GM12878 (cell line): Measurements from ENCODE around the gene MAN1B1. TPM values are rescaled to one million over a fixed set of nuclear protein-coding genes. Genes with fewer than 3 reads are reported as not detected.

Experiments used
- ATAC-seq: fragments of 200-7000 bp; cut with Tn5 transposase; 3 replicates; pipeline ENCODE4 v1.9.1; 2020; ENCODE audit warnings: mild to moderate bottlenecking, moderate library complexity
- BruUV-seq: library from RNA; stranded (reverse); fragments of 400-500 nt; replicated peaks from 2 replicates; lab custom pipeline; 2021; lab: Mats Ljungman, UMichigan
- CTCF ChIA-PET: fragments of 300-600 bp; sonication (Branson Sonifier 250); formaldehyde crosslinking; extraction: SDS; loops from one replicate; lab custom pipeline; 2021; ENCODE audit warnings: inconsistent platforms; lab: Yijun Ruan, JAX
- POLR2A ChIA-PET: fragments of 350-600 bp; formaldehyde crosslinking; extraction: SDS; loops from one replicate; lab custom pipeline; 2021; ENCODE audit warnings: inconsistent platforms; lab: Charles Lee
- RAD21 ChIA-PET: fragments of 300-600 bp; sonication (Branson Sonifier 250); formaldehyde crosslinking; loops from one replicate; lab custom pipeline; 2023; ENCODE audit warnings: antibody characterized with exemption; ENCODE audit not compliant: unreplicated experiment; lab: Charles Lee
- SMC1A ChIA-PET: fragments of 300-600 bp; sonication (Branson Sonifier 250); formaldehyde crosslinking; loops from one replicate; lab custom pipeline; 2023; ENCODE audit not compliant: unreplicated experiment, uncharacterized antibody; lab: Charles Lee
- DNase-seq: peaks from one replicate; pipeline ENCODE4 v3.0.0-alpha.2; 2011; ENCODE audit warnings: low read depth, low spot score
- FAIRE-seq: peaks from 3 replicates; lab custom pipeline; 2011; peaks lifted over from hg19 to GRCh38; lab: Jason Lieb, UNC
- H2AFZ ChIP-seq: 2 replicates; pipeline ENCODE4 v1.6.0; 2011; ENCODE audit warnings: low read depth, low read length, control low read depth; ENCODE audit not compliant: control insufficient read depth
- H3K27ac ChIP-seq: 2 replicates; pipeline ENCODE4 v1.5.1; 2011; ENCODE audit warnings: control low read depth; ENCODE audit not compliant: control insufficient read depth, insufficient read depth
- H3K27me3 ChIP-seq, 2 experiments: replicated peaks in 1 of 2; 2 replicates each; pipeline versions ENCODE4 v1.6.0 to v1.6.1; 2011; ENCODE audit warnings: low read length in 1 of 2; ENCODE audit not compliant: control insufficient read depth in 2 of 2, insufficient read depth in 2 of 2
- H3K36me3 ChIP-seq, 2 experiments: 2 replicates each; pipeline ENCODE4 v1.5.1; 2011; ENCODE audit warnings: low read length in 1 of 2; ENCODE audit not compliant: control insufficient read depth in 2 of 2, insufficient read depth in 2 of 2
- H3K4me1 ChIP-seq: 2 replicates; pipeline ENCODE4 v1.6.1; 2011; ENCODE audit warnings: mild to moderate bottlenecking, low read length, moderate library complexity, mixed read lengths; ENCODE audit not compliant: control insufficient read depth, insufficient read depth
- H3K4me2 ChIP-seq: 2 replicates; pipeline ENCODE4 v1.6.0; 2011; ENCODE audit warnings: control low read depth; ENCODE audit not compliant: control insufficient read depth, insufficient read depth
- H3K4me3 ChIP-seq: fragments of 200-600 bp; sonication (generic); 2 replicates; pipeline ENCODE4 v1.5.1; 2016
- H3K79me2 ChIP-seq: 2 replicates; pipeline ENCODE4 v1.6.0; 2011; ENCODE audit warnings: low read length; ENCODE audit not compliant: control insufficient read depth, insufficient read depth
- H3K9ac ChIP-seq: 2 replicates; pipeline ENCODE4 v1.8.0; 2011; ENCODE audit warnings: low read length, control low read depth, mixed read lengths; ENCODE audit not compliant: control insufficient read depth, insufficient read depth
- H3K9me3 ChIP-seq: replicated peaks from 3 replicates; pipeline ENCODE4 v1.5.1; 2011; ENCODE audit warnings: mild to moderate bottlenecking, low read length; ENCODE audit not compliant: control insufficient read depth, insufficient read depth
- H4K20me1 ChIP-seq: 2 replicates; pipeline ENCODE4 v1.6.0; 2011; ENCODE audit not compliant: control insufficient read depth, insufficient read depth
- BRCA1 ChIP-seq: IDR thresholded peaks from 2 replicates; pipeline ENCODE4 v1.6.1; 2011; ENCODE audit warnings: low read depth, low read length, improper control_type of control experiment
- EGR1 ChIP-seq, 2 experiments: IDR thresholded peaks; 1 replicate in 1 of 2; 2 replicates in 1 of 2; pipeline ENCODE4 v1.6.1; 2011 to 2012; ENCODE audit warnings: low read depth in 2 of 2, low read length in 2 of 2, borderline replicate concordance in 1 of 2, mild to moderate bottlenecking in 1 of 2, moderate library complexity in 1 of 2
- FOXM1 ChIP-seq: IDR thresholded peaks from 2 replicates; pipeline ENCODE4 v1.6.1; 2012; ENCODE audit warnings: low read depth, mild to moderate bottlenecking, inconsistent platforms, low read length, moderate library complexity
- LARP7 ChIP-seq: fragments of 450-650 bp; IDR thresholded peaks from 2 replicates; pipeline ENCODE4 v1.6.1; 2017; ENCODE audit warnings: mild to moderate bottlenecking
- MEF2A ChIP-seq: IDR thresholded peaks from 2 replicates; pipeline ENCODE4 v1.6.1; 2011; ENCODE audit warnings: low read depth, mild to moderate bottlenecking, low read length, moderate library complexity; ENCODE audit not compliant: insufficient read depth
- MXI1 ChIP-seq: fragments of 150-350 bp; IDR thresholded peaks from 2 replicates; pipeline ENCODE4 v1.6.1; 2011; ENCODE audit warnings: low read depth, mild to moderate bottlenecking, inconsistent platforms, low read length, improper control_type of control experiment
- NFYB ChIP-seq: IDR thresholded peaks from 2 replicates; pipeline ENCODE4 v1.6.1; 2011; ENCODE audit warnings: low read depth, mild to moderate bottlenecking, low read length, improper control_type of control experiment, moderate library complexity; ENCODE audit not compliant: insufficient read depth
- RAD51 ChIP-seq: fragments of 450-650 bp; IDR thresholded peaks from 2 replicates; pipeline ENCODE4 v1.6.1; 2016; ENCODE audit warnings: moderate library complexity, mild to moderate bottlenecking, inconsistent platforms
- RCOR1 ChIP-seq: conservative IDR thresholded peaks from 2 replicates; pipeline ENCODE4 v1.6.1; 2012; ENCODE audit warnings: low read depth, low read length, improper control_type of control experiment
- RUNX3 ChIP-seq: IDR thresholded peaks from 2 replicates; pipeline ENCODE4 v1.6.1; 2012; ENCODE audit warnings: low read length, inconsistent platforms
- SIN3A ChIP-seq: IDR thresholded peaks from 2 replicates; pipeline ENCODE4 v1.6.1; 2012; ENCODE audit warnings: low read depth, low read length, improper control_type of control experiment
- SRF ChIP-seq, 2 experiments: IDR thresholded peaks; 2 replicates each; pipeline ENCODE4 v1.6.1; 2011; ENCODE audit warnings: low read depth in 2 of 2, low read length in 2 of 2, mild to moderate bottlenecking in 1 of 2, moderate library complexity in 1 of 2
- ZNF217 ChIP-seq: fragments of 450-650 bp; IDR thresholded peaks from 2 replicates; pipeline ENCODE4 v1.6.1; 2017; ENCODE audit warnings: antibody characterized with exemption, mild to moderate bottlenecking
- WGBS: methylation state at CpG from one replicate; pipeline ENCODE4 v1.1.6; 2016; ENCODE audit warnings: low lambda C conversion rate; ENCODE audit not compliant: insufficient replicate concordance, insufficient coverage; ENCODE audit errors: missing lambda C conversion rate; 5-methylcytosine and 5-hydroxymethylcytosine counted together
- in situ Hi-C: fragments of 300-500 bp; cut with MboI; formaldehyde crosslinking; loops from 9 replicates; pipeline ENCODE4 v1.14.3; 2018; ENCODE audit warnings: mixed read lengths
- intact Hi-C: fragments of 100-400 bp; cut with micrococcal nuclease; formaldehyde crosslinking; loops from one replicate; pipeline ENCODE4 v1.14.2; 2022; ENCODE audit not compliant: unreplicated experiment
- polyA plus RNA-seq, 11 experiments: library from polyadenylated mRNA; depleted of rRNA in 4 of 11; unstranded in 6 of 11; stranded (reverse) in 5 of 11; fragments of >200 nt; fragmentation: Nextera tagmentation in 4 of 11; fragmentation: Illumina TruSeq in 1 of 11; extraction: Ambion mirVana in 4 of 11; extraction: Trizol in 1 of 11; gene quantifications; 1 replicate in 1 of 11; 2 replicates in 10 of 11; pipeline versions ENCODE4 v1.2.1 to v1.2.3, GENCODE V29; 2011 to 2016; ENCODE audit warnings: inconsistent platforms in 2 of 11, missing spikeins in 2 of 11, low read depth in 1 of 11
- total RNA-seq, 4 experiments: library from RNA; depleted of rRNA in 3 of 4; stranded (reverse); fragments of >200 nt in 3 of 4; fragmentation: Illumina TruSeq in 1 of 4; extraction: Trizol in 1 of 4; gene quantifications; 2 replicates each; pipeline versions ENCODE4 v1.2.1 to v1.2.3, GENCODE V29; 2013 to 2021
- TF ChIP-seq, protein P1 (sequence below): IDR thresholded peaks from 2 replicates; pipeline ENCODE4 v1.6.1; 2012; ENCODE audit warnings: low read depth, low read length, improper control_type of control experiment
- TF ChIP-seq, protein P2 (sequence below): fragments of 450-650 bp; IDR thresholded peaks from 2 replicates; pipeline ENCODE4 v1.6.1; 2017; ENCODE audit warnings: mild to moderate bottlenecking, moderate library complexity
- TF ChIP-seq, protein P3 (sequence below): fragments of 450-650 bp; IDR thresholded peaks from 2 replicates; pipeline ENCODE4 v1.6.1; 2016; ENCODE audit warnings: mild to moderate bottlenecking

Gene MAN1B1
- total and polyA plus RNA-seq, 10 of the 15 experiments (the other 5 are each of a cell fraction or from before 2014, with no cell fraction given) = 0.71 to 34.1 (median 22.7) TPM

DNA sequence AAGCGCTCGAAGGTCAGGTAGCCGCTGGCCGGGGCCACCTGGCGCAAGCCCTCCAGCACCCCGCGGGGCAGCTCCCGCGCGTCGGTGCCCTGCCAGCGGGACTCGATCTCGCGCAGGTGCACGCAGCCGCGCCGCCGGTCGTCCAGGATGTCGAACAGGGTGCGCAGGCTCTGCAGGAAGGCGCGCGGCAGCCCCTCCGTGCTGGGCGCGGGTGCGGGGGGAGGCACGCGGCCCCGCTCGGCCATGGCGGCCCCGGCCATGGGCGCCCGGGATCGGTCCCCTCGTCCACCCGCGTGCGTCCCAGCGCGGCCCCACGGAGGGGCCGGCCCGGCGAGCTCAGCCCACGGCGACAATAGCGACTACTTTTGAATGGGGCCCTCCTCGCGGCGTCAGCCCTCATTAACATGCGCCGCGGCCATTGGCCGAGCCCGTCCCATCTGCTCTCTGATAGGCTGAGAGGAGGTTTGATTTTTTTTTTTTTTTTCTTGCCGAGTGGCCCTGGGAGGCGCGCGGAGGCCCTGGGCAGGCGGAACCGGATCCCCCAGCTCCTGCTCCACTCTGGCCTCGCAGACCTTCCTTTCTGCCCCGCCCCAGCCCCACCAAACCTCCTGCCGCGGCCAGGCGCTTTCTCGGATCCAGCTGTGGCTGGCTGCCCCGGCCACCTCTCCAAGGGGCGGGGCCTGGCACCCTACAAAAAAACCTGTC is 16.4 kb upstream of the MAN1B1 start, which contains the start of gene SAPCD2:
SAPCD2 (minus strand) TSS at position 357 of the 705 bp plus-strand sequence; CDS start at position 260, 97 bp downstream.
- SMC1A ChIA-PET = interaction anchor here (1.1 to 7.2 kb wide), 5 partner anchors 11 to 35 kb away, joined by 3 to 30 read pairs (median 6); partner anchors contain the start of gene MAN1B1
- RAD21 ChIA-PET = interaction anchor here (0.6 to 5.0 kb wide), 13 partner anchors 13 to 369 kb away, joined by 3 to 24 read pairs (median 6); partner anchors contain the start of genes FUT7, MAN1B1 and RNF224
- Histone ChIP-seq H3K4me3 (peak within 1 kb of the TSS; percentile 80), H3K36me3 (no peaks in the 10 kb centered on the region; a peak in 1 of 4 replicates), H3K9ac (peak within 1 kb of the TSS; percentile 69), H3K27me3 (no peaks in the 10 kb centered on the region), H3K9me3 (no peaks in the 10 kb centered on the region), H3K27ac (peak within 1 kb of the TSS; percentile 70), H3K79me2 (peaks cover 7% of the 10 kb centered on the region), H3K4me1 (peaks cover 33% of the 10 kb centered on the region), H2AFZ (peak within 1 kb of the TSS; percentile 54), H4K20me1 (no peaks in the 10 kb centered on the region), H3K4me2 (peak within 1 kb of the TSS; percentile 98)
- FAIRE-seq (peak; percentile 65), ATAC-seq (peak; percentile 88), DNase-seq (no peak)
- no TSS peak for BruUV-seq
- CTCF ChIA-PET = interaction anchor here (0.7 to 7.9 kb wide), 13 partner anchors 10 to 278 kb away, joined by 3 to 80 read pairs (median 7); partner anchors contain the start of genes CYSRT1, MAN1B1 and RNF208
- in situ Hi-C loops (no loop called here), intact Hi-C loops (no loop called here)
- POLR2A ChIA-PET = interaction anchor here (0.5 to 3.5 kb wide), 15 partner anchors 12 to 661 kb away, joined by 3 to 22 read pairs (median 4); partner anchors contain the start of genes CYSRT1, MAN1B1, TPRN and TUBB4B
- WGBS = 1% methylated on average over 44 of the region's 74 CpGs
- TF ChIP-seq RUNX3 = no peak
- TF ChIP-seq SRF (IDR thresholded peaks at IDR 0.05; ENCODE audit: low read depth in 2 of 2, low read length in 2 of 2) = no peak
- TF ChIP-seq BRCA1 = no peak
- no peak for TF ChIP-seq MEF2A
- TF ChIP-seq, protein P1, sequence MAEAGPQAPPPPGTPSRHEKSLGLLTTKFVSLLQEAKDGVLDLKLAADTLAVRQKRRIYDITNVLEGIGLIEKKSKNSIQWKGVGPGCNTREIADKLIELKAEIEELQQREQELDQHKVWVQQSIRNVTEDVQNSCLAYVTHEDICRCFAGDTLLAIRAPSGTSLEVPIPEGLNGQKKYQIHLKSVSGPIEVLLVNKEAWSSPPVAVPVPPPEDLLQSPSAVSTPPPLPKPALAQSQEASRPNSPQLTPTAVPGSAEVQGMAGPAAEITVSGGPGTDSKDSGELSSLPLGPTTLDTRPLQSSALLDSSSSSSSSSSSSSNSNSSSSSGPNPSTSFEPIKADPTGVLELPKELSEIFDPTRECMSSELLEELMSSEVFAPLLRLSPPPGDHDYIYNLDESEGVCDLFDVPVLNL = peak; percentile 86
- TF ChIP-seq RCOR1 = no peak
- TF ChIP-seq NFYB = peak; percentile 75
- peak; percentile 84 for TF ChIP-seq LARP7
- TF ChIP-seq EGR1 (IDR thresholded peaks at IDR 0.05; ENCODE audit: borderline replicate concordance in 1 of 2, low read depth in 2 of 2, low read length in 2 of 2) = no peak
- no peak for TF ChIP-seq RAD51
- TF ChIP-seq, protein P2, sequence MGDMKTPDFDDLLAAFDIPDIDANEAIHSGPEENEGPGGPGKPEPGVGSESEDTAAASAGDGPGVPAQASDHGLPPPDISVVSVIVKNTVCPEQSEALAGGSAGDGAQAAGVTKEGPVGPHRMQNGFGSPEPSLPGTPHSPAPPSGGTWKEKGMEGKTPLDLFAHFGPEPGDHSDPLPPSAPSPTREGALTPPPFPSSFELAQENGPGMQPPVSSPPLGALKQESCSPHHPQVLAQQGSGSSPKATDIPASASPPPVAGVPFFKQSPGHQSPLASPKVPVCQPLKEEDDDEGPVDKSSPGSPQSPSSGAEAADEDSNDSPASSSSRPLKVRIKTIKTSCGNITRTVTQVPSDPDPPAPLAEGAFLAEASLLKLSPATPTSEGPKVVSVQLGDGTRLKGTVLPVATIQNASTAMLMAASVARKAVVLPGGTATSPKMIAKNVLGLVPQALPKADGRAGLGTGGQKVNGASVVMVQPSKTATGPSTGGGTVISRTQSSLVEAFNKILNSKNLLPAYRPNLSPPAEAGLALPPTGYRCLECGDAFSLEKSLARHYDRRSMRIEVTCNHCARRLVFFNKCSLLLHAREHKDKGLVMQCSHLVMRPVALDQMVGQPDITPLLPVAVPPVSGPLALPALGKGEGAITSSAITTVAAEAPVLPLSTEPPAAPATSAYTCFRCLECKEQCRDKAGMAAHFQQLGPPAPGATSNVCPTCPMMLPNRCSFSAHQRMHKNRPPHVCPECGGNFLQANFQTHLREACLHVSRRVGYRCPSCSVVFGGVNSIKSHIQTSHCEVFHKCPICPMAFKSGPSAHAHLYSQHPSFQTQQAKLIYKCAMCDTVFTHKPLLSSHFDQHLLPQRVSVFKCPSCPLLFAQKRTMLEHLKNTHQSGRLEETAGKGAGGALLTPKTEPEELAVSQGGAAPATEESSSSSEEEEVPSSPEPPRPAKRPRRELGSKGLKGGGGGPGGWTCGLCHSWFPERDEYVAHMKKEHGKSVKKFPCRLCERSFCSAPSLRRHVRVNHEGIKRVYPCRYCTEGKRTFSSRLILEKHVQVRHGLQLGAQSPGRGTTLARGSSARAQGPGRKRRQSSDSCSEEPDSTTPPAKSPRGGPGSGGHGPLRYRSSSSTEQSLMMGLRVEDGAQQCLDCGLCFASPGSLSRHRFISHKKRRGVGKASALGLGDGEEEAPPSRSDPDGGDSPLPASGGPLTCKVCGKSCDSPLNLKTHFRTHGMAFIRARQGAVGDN = peak; percentile 53
- TF ChIP-seq, protein P3, sequence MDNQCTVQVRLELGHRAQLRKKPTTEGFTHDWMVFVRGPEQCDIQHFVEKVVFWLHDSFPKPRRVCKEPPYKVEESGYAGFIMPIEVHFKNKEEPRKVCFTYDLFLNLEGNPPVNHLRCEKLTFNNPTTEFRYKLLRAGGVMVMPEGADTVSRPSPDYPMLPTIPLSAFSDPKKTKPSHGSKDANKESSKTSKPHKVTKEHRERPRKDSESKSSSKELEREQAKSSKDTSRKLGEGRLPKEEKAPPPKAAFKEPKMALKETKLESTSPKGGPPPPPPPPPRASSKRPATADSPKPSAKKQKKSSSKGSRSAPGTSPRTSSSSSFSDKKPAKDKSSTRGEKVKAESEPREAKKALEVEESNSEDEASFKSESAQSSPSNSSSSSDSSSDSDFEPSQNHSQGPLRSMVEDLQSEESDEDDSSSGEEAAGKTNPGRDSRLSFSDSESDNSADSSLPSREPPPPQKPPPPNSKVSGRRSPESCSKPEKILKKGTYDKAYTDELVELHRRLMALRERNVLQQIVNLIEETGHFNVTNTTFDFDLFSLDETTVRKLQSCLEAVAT = peak; percentile 43; the same call in 1 of the 2 replicates
- TF ChIP-seq MXI1 = peak; percentile 75
- no peak for TF ChIP-seq FOXM1
- peak; percentile 73 for TF ChIP-seq ZNF217
- peak; percentile 87; the same call in 1 of the 2 replicates for TF ChIP-seq SIN3A
